ENCODE measurements around the gene DBF4B.
A peak's percentile ranks its signal among the peaks of the same experiment; 100 is the strongest.

The DBF4B gene

GRCh38 chr17:44776628-44777393 lies 68.3 kb downstream of the DBF4B start:
- no peak for DNase-seq (ENCODE audit: low read depth in 4 of 4, low spot score in 1 of 4)

DNA sequence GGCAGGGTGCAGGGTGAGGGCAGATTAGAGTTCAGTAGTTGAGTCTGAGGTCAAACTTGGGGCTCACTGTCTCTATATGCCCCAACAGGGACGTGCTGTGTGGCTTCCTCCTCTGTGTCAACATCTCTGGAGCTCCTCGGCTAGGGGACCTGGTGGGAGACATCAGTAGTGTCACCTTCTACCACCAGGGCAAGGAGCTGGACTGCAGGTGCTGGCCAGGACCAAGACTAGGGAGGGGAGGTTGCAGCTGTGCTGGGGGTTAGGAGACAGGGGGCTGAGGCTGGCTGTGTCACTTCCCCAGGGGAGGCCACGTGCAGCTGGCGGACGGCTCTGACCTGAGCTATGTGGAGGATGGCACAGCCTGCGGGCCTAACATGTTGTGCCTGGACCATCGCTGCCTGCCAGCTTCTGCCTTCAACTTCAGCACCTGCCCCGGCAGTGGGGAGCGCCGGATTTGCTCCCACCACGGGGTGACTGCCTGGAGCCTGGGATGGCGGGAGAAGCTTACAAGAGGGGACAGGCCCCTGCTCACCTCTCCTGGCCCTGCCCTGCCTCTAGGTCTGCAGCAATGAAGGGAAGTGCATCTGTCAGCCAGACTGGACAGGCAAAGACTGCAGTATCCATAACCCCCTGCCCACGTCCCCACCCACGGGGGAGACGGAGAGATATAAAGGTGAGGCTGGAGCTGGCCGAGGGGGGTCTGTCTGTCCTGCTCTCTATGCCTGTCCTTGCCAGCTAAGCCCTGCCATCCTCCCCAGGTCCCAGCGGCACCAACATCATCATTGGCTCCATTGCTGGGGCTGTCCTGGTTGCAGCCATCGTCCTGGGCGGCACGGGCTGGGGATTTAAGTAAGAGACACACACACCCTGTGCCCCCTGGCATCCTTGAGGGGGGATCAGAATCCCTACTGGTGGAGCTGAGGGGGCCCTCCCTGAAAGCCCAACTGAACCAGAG lies 69.2 kb downstream of the DBF4B start:
- no peak for DNase-seq (ENCODE audit: low read depth in 4 of 4, low spot score in 1 of 4)

DNA sequence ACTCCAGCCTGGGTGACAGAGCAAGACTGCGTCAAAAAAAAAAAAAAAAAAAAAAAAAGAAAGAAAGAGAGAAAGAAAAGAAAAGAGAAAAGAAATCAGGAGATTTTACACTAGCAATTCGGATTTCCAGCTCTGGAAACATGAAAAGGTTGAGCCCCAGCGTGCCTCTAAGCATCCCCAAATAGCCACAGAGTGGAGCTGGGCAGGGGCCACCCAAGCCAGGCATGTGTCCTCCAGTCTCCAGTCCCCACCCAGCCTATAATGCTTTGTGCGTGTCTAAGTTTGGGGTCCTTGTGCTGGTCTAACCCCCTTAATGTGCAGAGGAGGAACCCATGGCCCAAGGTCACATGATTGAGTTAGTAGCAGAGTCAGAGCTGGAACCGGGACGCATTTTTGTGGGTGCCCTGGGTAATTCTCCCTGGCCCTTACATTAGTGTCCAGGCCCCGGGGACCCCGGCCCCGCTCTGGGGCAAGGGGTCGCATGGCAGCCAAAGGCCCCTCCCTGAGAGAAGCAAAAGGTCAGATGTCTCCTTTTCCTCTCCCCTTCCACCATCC lies 70.3 kb downstream of the DBF4B start:
- DNase-seq (ENCODE audit: low read depth in 4 of 4, low spot score in 1 of 4) = no peak

DNA sequence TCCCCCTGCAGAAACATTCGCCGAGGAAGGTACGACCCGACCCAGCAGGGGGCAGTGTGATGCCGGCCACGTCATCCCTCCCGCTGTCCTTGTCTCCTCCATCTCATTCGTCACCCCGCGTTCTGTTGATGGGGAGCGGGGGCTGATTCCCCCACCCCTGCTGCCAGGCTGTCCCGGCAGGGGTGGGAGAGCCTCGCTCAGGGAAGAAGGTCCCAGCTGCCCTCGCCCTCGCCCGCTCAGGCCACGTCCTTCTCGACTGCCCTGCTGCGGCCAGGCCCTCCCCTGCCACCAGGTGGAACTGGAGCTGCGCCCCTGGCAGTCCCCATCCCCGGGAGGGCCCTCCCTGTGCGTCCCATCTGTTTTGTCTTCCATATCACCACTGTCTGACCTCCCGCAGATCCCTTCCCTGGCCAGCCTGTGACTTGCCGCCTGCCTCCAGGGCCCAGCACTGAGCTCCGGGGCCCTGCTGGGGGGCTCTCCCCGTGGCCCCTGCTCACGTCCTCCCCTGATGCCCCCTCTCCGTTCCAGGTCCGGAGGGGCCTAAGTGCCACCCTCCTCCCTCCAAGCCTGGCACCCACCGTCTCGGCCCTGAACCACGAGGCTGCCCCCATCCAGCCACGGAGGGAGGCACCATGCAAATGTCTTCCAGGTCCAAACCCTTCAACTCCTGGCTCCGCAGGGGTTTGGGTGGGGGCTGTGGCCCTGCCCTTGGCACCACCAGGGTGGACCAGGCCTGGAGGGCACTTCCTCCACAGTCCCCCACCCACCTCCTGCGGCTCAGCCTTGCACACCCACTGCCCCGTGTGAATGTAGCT lies 71.0 kb downstream of the DBF4B start:
- DNase-seq (ENCODE audit: low read depth in 4 of 4, low spot score in 1 of 4) = peak; percentile 62 to 81 (median 74)

DNA sequence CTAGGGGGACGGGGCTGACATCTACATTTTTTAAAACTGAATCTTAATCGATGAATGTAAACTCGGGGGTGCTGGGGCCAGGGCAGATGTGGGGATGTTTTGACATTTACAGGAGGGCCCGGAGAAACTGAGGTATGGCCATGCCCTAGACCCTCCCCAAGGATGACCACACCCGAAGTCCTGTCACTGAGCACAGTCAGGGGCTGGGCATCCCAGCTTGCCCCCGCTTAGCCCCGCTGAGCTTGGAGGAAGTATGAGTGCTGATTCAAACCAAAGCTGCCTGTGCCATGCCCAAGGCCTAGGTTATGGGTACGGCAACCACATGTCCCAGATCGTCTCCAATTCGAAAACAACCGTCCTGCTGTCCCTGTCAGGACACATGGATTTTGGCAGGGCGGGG lies 71.7 kb downstream of the DBF4B start:
- no peak for DNase-seq (ENCODE audit: low read depth in 4 of 4, low spot score in 1 of 4)

GRCh38 chr17:44780845-44781480 lies 72.5 kb downstream of the DBF4B start:
- DNase-seq (ENCODE audit: low read depth in 4 of 4, low spot score in 1 of 4) = no peak

DNA sequence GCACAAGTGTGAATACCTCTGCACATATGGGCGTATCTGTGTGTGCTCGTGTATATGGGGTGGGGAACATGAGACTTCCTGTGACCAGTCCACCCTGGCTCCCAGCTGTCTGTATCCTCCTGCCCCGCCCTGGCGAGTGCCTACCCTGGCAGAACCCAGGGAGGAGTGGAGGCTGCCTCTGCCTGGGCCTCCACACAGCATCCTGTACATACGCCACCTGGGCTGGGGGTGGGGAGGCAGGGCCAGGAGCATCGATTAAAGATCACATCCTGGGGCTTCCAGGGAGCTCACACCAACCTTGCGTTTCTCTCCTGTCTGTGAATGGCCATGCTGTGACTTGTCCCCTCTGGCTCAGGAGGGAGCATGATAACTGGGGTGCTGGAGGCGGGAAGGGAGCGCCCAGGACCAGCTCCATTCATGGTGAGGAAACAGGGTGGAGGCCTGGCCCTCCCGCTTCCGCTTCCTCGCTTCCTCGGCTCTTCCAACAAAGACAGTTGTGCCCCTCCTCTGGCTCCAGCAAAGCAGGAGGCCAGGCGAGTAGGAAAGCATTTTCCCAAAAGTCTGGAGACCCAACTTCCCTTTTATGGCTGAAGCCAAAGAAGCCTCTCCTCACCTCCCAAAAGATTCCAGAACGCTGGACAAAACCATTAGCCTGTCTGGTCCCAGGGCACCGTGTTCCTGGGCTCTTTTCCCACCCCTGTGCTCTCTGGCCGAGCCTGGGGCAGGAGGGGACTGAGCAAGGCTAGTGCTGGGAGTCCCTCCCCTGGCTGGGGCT lies 73.3 kb downstream of the DBF4B start:
- no peak for DNase-seq (ENCODE audit: low read depth in 4 of 4, low spot score in 1 of 4)

GRCh38 chr17:44782326-44782850 lies 73.9 kb downstream of the DBF4B start:
- DNase-seq (ENCODE audit: low read depth in 4 of 4, low spot score in 1 of 4) = no peak

DNA sequence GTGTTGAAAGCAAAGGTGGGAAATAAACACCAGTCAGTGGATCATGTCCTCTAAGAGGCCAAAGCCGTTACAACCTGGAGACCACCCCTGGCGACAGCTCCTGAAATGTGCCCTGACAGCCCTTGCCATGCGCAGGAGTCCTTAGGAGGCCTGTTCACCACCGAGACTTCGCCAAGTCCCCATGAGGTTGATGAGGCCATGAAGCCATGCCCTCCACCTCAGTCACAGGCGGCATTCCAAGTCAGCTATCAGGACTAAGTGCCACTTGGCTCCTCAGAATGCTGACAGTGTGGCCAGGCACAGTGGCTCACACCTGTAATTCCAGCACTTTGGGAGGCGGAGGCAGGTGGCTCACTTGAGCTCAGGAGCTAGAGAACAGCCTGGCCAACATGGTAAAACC lies 77.5 kb downstream of the DBF4B start:
- no peak for DNase-seq (ENCODE audit: low read depth in 4 of 4, low spot score in 1 of 4)

DNA sequence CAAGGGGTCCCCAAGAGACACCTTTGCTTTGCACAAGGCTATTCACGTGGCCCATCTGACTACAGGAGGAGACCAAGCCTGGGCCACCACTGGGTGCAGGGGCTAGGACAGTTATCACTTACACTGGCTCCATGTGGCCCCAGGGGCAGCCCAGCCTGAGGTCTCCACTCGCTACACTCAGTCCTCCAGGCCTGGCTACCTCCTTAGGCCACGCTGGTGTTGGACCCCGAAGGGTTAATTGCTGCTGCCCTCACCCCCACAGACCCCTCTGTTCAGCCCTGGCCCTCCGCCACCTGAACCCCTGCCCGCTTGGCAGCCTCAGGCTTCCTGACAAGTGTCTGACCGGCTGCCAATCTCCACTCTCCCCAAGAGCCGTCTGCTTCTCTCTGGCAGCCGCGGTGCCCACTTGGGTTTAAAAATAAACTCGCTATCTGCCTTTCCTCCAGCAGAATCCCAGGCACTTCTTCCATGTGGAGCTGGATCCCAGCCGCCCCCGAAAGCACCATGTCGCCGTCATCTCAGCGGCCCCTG lies 78.2 kb downstream of the DBF4B start:
- DNase-seq (ENCODE audit: low read depth in 4 of 4, low spot score in 1 of 4) = no peak

DNA sequence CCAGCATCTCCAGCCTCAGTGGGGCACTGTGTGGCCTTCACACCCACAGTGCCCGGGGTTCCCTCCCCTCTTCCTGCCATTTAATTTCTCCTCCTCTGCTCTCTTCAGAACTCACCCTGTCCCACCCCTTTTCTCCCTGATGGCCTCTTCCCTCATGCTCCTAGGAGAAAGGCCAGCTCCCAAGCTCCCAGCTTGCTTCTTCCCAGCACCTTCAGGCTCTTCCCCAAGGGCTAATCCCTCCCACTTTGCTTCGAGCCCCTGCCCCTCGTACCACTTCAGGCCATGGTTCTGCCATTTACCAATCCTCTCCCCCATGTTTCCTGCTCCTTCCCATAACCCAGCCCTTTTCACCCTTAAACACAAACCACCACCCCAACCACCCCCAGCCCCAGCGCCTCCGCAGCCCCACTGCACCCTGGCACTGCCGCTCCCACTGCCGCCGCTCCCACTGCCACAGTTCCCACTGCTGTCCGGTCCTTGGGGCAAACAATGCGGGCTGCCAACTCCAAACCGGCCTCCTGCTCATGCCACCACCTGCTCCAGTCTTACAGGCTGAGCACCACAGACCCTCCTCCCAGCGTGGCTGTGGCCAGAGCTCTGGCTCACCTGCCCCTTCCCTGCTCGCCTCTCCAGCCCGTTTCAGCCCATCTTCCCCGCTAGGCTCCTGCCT lies 78.9 kb downstream of the DBF4B start:
- DNase-seq (ENCODE audit: low read depth in 4 of 4, low spot score in 1 of 4) = no peak

- no peak for DNase-seq (ENCODE audit: low read depth in 4 of 4, low spot score in 1 of 4)
Observed at GRCh38 chr17:44788139-44788538, 79.7 kb downstream of the DBF4B start.

GRCh38 chr17:44792276-44792675 lies 83.8 kb downstream of the DBF4B start:
- DNase-seq (ENCODE audit: low read depth in 4 of 4, low spot score in 1 of 4) = no peak

DNA sequence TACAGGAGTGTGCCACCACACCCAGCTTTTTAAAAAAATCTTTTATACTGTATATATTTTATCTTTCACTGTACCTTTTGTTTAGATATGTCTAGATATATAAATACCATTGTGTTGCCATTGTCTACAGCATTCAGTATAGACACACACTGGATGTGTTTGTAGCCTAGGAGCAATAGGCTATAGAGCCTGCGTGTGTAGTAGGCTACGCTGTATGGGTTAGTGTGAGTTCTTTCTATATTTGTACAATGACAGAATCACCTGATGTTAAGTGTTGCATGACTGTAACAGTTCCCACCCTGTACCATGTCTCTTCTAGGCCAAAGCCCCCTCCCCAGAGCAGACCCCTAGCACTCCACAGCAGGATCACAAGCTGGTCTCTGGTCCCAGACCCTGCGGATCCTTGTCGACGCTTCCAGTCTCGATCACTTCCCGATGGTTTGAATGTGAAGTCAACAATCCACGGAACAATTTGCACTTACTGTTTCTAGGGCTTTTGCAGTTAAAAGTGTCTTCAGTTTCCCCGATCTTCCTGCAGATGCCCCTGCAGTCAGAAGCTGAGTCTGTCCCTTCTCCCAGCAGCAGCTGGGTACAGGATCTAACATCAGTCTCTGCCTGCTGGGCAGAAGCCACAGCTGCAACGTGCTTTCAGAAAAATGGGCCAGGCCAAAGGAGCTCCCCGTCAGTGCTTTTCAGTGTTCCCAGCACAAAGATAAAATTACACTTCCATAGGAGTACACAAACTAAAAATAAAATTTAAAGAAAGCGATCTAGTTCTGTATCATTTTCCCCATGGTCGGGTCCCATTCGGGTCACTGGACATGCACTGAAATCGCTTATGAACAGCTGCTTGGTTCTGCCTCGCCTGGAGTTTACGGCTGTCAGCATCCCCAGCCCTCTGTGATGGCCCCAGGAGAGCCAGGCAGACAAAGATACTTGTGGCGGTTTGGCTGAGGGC lies 85.7 kb downstream of the DBF4B start:
- no peak for DNase-seq (ENCODE audit: low read depth in 4 of 4, low spot score in 1 of 4)

DNA sequence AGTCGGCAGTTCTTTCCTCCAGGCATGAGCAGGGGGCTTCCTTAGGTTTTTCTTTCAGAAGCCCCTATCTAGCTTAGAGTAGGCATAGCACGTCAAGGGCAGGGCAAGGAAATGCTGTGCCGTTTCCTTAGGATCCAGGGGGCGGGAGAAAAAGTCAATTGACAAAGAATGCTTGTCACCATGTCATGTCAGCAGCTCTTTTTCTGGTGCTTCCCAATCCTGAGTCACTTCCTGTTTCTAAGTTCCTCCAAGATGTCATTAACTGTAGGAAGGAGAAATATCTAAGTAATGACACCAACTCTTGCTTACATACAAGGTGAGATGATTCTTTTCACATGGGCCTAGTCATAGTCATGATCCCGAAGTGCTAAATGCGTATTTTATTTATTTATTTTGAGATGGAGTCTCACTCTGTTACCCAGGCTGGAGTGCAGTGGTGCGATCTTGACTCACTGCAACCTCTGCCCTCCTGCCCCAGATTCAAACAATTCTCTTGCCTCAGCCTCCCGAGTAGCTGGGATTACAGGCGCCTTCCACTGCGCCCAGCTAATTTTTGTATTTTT lies 86.5 kb downstream of the DBF4B start:
- no peak for DNase-seq (ENCODE audit: low read depth in 4 of 4, low spot score in 1 of 4)

GRCh38 chr17:44795421-44795820 lies 87.0 kb downstream of the DBF4B start:
- DNase-seq (ENCODE audit: low read depth in 4 of 4, low spot score in 1 of 4) = no peak

- no peak for DNase-seq (ENCODE audit: low read depth in 4 of 4, low spot score in 1 of 4)
Observed at GRCh38 chr17:44795928-44796327, 87.5 kb downstream of the DBF4B start.
